Middle frontal gyrus (tissue), 1 donor: ENCODE measurements around the gene PLET1.

ENCODE experiments used
- DNase-seq: peaks from one replicate; pipeline ENCODE4 v3.0.0-alpha.2; 2015; ENCODE audit warnings: low spot score; ENCODE audit errors: extremely low spot score

PLET1 gene

DNA sequence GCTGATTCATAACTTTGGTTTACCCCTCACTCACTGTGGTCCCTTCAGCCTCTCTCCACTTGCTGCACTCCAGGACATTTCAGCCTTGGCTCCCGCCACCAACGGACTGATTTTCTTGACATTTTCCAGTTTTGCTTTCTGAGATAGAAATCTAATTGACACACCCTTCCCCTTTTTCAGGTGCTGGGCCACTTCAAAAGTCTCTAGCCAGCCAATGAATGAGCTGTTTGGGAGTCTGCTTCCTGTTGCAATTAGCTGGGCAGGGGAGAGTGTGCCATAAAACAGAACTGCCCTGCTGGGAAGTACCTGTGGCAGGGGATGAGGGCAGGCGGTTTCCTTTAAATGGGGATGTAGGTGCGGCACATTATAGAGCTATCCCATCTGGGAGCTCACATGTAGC, 21.1 kb upstream of the PLET1 start:
- no peak for DNase-seq

DNA sequence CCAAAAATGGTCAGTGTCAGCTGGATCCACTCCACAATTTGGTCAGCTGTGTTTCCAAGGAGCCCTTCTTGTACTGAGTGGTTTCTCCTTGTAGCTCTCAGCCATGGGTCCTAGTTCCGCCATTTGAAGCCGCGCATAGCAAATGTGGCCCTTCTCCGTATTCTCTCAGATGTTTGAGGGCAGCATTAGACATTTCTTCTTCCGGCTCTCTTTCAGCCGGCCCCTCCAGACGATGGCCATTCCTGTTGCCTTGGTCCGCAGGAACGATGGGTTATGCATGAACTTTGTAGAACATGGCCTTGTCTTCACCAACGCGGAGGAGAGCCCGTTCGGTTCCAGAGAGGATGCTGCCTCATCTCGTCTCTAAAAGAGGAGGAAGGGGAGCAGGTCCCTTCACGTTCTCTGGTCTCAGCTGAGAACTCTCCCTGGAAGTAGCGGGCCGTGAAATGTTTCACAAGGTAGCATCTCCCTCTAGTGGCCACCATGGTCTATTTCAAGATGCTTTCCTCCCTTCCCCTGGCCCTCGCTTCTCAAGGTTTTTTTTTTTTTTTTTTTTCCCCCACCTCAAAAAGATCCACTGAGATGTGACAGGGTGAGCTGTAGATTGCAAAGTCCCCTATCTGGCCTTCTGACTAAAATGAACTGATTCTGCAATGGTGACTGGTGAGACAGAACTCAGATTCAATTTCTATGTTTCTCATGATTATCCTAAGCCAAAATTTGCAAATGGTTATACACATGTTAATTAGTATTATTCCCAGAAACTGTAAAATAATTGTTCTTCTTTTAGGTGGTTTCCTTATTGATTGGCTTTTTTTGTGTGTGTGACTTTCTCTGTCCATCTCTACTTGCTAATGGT, 19.8 kb upstream of the PLET1 start:
- peak; percentile 83 for DNase-seq

DNA sequence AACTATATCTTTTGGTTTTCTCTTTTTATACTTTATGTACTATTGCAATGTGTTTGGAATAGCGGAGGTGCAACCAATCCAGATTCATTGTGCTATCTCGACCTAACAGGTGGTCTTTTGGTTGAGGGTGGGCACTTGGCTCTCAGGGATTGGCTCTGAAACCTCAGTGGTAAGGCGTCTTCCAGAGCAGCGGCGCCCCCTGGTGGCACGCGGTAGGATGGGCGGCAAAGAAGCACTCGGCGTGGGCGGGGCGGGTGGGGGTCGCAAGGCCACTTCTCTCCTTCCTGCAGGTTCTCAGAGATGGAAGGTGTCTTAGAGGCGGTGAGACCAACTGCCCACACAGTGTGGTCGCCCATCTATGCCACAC, 19.2 kb upstream of the PLET1 start:
- DNase-seq, result no peak

DNA sequence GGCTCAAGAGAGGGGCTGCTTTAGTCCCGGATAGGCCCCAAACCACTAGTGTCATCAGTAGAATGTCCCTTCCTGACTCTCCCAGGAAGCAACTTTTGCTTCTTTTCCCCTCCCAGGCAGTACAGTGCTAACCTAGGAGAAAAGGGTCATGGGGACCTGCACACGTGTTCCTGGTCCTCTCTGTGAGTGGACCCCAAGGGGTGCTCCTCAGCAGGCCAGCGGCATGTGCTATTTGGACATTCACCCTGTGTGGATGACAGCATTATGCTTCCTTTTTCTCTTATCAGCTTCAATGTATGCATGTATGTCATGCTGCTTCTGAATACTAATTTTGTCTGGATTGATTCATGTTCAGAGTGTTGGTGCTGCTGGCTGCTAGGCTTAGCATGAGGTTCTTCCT, 18.1 kb upstream of the PLET1 start:
- DNase-seq, result no peak

DNA sequence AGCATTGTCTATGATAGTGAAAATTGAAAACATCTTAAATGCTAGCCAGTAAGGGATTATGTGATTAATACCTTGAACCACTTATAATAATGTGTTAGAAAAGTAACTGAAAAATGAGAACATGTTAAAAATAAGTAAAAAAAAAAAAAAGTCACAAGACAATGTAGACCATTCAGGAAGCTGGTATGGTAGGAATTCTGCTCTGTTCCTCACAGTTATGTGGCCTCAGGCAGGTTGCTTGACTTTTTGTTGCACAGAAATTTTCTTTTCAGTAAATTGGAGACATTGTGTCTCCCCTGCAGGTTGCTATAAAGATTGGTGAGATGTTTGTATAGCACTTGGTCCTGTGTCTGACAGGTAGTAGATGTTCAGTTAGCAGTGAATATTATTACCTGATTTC, 17.3 kb upstream of the PLET1 start:
- no peak for DNase-seq

DNA sequence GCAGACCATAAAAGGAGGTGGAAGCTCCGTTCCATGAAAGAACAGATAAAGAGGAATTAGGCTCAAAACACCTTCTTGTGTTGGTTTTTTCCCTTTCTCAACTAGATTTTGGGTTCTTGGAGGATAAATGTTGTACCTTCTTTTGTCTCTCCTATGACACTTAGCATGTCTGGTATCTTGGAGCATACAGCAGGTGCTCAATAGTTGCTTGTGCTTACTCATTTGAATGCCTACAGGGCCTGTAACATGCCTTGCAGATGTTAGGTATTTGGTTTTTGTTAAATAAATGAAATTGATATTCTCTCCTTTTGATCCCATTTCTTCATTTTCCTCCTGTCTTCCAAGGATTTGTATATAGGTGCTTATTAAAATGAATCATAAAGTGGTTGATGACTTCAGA, 16.4 kb upstream of the PLET1 start:
- DNase-seq, result no peak

DNA sequence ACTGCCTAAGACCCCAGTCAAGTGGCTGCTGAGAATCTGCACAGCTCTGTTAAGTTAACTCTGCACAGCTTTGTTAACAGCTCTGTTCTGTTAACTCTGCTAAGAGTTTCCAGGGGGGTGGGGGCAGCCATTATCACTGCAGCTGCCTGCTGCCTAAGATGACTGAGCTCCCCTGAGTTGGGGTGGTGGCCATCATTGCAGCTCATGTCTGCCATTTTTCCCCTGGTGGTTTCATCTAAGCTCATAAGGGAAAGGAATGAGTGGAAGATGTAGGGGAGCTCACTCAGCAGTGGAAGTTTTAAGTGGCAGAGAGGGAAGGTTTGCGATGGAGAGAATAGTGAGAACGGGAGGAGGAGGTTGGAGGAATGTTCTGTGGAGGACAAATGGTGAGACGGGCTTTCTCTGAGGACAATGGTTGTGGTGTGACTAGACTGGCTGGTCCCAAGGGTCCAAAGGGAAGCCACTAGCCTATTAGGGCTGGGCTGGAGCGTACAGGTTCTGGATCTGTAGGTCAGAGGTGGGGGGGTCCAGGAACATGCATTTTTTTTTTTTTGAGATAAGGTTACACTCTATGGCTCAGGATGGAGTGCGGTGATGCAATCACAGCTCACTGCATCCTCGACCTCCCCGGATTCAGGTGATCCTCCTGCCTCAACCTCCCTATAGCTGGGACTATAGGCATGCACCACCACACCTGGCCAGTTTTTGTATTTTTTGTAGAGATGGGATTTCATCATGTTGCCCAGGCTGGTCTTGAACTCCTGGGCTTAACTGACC, 13.5 kb upstream of the PLET1 start:
- DNase-seq, result no peak

DNA sequence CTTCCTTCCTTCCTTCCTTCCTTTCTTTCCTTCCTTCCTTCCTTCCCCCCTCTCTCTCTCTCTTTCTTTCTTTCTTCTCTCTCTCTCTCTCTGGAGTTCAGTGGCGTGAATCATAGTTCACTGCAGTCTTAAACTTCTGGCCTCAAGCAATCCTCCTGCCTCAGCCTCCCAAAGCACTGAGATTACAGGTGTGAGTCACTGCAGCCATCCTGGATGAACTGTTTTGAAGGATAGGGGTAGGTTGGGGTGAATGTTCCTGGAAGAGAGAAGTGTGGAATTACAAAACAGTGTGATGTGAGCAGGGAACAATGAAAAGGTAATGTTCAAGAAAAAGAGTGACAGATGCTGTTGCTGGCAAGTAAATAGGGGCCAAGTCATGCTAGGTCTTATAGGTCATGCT, 12.4 kb upstream of the PLET1 start:
- no peak for DNase-seq

DNA sequence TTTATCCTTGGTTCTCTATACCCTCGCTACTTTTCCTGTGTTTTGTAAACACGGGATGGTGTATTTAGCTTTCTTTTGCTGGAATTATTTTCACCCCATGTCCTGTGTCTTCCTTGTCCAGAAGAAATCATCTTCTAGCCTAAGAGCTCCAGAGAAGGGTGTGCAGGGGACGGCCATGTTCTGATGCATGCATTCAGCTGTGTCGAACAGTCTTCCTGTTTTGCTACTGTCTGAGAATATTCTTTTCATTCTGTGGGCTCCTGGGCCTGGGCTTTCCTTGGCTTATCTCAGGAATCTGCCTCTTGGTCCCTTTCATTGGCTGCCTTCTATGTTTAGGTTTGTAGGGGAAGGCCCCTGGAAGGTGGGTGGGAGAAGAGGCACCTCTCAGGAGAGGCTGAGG, 10.6 kb upstream of the PLET1 start:
- no peak for DNase-seq

DNA sequence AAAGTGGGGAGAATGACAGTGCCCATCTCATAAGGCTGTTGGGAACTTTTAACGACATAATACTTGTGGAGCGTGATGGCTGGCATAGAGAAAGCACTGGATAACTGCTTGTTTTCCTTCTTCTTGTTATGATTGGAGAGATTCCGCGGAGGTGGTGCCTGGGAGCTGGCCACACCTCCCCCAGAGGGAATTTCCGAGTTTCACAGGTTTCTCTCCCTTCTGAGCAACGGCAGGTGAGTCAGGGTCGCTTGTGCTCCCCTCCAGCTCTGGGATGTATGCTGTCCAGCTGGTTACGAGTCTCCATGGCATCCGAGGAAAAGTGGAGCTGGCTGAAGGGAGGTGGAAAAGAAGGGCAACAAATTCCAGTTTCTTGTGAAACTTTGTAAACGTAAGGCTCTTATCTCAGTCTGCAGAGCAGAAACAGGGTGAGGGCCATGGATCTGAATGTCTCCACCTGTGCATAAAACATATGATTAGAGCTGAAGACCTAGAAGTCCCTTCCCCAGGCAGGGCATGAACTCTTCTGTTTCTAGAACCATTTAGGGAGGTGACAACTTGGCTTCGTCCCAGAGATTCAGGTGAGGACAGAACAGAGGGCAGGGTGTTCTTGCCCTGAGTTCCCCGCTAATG, 10.0 kb upstream of the PLET1 start:
- no peak for DNase-seq

DNA sequence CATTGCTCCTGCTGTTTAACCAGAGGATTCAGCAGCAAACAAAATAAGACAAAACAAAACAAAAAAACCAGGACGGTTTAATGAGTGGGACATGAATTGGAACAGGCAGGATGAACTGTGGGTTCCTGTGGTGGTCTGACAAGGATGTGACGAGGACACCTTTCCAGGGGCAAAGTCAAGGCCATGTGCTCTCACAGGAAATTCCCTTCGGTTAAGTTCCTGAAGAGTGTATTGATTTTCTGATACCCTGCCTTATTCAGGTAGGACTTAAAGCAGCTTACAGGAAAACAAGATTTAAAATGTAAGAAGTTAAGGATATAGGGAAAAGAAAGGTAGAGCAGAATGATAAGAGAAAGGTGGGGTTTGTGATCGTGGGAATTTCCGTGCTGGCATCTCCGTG, 8.5 kb upstream of the PLET1 start:
- no peak for DNase-seq

DNA sequence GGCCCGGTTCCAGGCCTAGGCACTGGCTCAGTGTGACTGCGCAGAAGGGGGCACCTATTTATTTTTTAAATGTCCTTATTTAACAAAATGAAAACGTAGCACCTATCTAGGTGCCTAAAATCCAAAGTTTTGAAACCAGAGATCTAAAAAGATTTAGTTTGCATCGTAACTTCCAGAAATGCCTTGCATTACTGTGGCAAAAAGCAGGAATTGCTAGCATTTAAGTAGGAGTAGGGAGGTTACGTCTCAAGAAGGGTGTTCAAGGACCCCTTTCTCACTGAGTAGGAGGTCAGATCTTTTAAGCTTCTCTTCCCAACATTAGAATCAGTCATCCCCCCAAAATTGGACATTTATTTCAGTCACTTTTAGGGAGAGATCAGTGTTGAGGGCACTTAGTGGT, 7.7 kb upstream of the PLET1 start:
- no peak for DNase-seq

DNA sequence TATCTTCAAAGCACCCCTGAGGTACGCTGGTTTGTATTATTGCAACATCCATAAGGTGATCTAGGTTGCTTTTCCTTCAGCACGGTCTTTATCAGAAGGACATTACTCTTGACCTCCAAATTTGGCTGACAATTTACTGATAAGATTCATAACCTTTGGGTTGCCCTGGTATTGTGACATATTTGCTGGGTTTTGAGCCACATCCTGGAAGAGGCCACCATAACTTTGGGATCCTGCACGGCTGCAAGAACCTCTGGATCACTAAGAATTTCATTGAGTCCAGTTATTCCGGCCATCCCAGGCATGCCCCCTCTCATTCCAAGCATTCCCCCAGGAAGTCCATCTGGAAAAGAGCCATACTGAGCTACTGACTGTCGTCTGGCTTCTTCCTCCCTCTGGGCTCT, 6.5 kb upstream of the PLET1 start:
- no peak for DNase-seq

DNA sequence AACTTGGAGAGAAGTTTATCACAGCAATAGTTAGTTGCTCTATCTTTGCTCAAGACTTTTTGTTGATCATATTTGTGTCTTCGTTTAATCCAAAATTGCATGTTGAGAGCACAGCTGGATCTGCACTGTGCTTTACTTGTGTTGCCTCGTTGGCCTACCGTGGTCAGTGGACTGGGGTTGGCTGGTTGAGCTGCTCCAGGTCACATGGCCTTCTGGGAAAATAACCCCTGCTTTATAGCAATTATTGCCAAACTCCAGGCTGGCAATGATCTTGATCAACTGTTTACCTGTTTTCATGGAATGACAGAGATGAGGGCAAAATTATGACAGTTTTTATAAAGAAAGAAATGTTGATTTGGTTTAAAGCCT, 5.7 kb upstream of the PLET1 start:
- DNase-seq, result no peak

DNA sequence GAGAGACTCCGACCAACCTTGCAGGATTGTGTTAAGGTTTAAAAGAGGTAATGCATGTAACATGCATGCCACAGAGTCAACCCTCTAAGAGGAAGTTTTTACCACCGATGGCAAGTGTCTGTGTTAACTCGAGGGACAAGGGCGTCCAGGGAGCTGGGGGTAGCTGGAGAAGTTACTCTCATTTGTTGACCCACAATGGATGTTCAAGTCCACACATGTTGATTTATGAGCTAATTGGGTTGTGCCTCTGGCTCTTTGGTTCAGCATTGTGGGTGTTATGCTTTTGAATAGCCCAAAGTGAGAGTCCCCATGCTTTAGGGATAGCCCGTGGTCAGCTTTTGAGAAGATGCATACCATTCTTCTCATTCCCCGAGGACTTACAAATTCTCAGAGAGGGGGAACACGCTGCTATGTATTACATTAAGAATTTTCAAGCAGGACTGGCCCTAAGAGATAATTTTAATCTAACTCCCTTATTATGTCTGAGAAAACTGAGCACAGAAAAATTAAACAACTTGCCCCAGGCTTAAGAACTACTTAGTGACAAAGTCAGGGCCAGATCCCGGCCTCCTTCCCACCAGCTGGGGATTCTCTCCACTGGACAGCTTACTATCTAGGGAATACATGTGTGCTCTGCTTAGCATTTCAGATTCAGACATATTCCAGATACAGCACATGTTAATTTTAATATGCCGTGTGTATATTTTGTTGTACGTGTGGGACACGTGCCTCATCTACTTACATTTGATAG, 5.2 kb upstream of the PLET1 start:
- no peak for DNase-seq

DNA sequence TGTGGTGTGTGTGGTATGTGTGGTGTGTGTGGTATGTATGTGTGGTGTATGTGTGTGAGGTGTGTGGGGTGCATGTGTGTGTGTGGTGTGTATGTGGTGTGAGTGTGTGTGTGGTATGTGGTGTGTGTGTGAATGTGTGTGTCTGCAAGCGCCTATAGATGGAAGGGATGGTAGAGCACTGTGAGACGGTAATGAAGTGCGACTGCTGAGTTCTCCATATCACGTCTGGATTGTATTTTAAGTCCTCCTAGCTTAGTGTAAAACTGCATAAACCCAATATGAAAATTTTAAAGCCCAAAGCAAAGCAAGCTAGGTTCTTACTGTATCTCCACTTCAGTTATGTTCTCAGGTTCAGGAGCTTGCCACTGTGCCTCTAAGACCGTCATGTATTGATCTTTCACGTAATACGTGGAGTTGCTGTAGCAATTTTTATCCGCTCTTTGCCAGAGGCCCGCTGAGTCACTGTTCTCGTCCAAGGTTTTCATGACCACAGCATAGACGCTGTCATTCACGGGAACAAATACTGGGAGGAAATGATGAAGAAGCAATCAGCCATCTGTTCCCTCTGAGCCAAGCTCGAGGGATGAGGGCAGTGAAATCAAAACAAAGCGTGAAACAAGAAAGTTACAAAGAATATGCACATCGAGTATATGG, 5.5 kb downstream of the PLET1 start:
- no peak for DNase-seq

DNA sequence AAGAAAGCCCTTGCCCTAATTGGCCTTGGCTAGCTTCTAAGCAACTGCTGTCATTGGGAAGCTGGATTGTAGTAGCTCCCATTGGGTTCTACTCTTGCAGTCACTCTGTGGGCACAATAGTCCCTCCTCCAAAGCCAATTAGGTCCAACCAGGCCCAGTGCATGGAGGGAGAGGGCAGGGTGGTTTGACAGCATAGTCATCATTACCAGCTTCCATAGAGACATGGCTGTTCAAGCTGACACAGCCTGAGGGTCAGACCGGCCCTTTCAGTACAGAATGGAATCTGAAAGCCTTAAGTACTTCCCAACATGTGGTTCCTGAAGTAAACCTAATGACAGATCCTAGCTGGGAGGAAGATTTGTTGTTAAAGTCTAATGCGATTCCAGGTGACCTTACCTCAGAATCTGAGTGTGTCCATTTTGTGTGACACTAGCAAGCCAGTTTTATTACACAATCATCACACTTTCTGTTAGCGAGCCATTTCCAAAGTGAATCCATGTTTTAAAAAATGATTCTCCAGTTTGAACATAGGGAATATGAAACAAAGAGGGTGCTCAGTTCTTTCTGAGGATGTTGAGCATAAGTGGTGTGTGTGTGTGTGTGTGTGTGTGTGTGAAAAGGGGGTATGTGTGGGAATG, 6.9 kb downstream of the PLET1 start:
- DNase-seq, result no peak

DNA sequence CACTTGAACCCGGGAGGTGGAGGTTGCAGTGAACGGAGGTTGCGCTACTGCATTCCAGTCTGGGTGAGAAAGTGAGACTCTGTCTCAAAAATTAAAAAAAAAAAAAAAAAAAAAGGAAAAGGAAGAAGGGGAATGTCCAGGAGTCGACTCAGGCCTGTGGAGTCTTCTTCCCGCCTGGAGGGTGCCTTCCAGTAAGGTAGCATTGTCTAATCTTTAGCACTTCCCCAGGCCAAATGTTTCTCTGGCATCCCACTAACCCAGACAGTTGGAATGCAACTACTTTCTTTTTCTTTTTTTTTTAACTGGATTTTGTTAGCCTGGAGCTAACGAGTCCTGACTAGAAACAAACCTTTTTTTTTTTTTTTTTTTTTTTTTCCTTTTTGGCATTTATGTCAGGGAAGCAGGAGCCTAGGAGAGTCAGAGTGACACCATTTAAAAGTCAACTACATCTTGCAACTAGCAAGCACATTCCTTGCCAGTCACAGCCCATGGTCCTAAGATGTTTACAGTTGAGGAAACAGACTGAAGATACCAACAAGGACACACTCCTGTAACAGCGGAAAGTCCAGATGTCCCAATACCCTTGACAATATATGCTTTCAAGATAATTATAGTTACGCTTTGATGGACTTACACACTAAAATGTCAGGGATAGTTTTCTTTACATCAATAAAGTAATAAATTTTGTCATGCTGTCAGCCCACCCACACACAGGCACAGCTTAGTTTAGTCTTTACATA, 10.6 kb downstream of the PLET1 start:
- DNase-seq, result no peak

DNA sequence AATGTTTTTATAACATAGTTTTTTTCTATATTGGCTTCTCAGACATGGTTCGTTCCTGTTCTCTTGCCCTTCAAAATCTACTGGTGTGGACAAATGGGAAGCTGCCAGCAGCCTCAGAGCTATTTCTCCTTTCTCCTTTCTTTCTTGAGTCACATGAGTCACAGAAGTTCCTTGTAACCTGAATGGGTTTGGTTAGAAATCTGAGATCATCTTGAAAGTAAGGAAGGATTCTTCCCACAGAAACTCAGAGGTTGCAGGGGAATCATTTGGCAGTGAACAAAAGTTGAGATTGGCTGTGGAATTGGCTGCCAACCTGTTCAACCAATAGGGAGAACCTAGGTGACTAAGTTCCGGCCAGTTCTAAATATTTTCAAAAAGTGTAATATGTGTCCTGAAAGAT, 12.5 kb downstream of the PLET1 start:
- DNase-seq, result no peak

DNA sequence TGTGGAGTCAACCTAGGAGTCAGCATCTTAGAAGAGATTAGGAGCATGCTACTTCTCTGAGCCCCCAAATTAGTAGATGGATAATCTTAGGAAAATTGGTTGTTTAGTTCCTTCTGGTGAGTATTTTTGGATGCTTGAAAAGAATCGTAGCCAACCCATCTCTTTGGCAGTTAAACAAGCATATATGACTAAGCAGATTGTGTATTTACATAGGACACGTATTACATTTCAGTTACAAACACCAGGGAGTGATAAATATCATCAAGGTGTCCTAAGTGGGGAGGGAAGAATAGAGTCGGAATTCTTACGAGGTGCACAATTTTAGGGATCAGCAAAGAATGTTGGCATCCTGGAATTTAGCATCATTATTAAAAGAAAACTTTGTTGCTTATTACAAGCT, 13.5 kb downstream of the PLET1 start:
- DNase-seq, result no peak
